ENCODE results near the gene UAP1L1.

DNA sequence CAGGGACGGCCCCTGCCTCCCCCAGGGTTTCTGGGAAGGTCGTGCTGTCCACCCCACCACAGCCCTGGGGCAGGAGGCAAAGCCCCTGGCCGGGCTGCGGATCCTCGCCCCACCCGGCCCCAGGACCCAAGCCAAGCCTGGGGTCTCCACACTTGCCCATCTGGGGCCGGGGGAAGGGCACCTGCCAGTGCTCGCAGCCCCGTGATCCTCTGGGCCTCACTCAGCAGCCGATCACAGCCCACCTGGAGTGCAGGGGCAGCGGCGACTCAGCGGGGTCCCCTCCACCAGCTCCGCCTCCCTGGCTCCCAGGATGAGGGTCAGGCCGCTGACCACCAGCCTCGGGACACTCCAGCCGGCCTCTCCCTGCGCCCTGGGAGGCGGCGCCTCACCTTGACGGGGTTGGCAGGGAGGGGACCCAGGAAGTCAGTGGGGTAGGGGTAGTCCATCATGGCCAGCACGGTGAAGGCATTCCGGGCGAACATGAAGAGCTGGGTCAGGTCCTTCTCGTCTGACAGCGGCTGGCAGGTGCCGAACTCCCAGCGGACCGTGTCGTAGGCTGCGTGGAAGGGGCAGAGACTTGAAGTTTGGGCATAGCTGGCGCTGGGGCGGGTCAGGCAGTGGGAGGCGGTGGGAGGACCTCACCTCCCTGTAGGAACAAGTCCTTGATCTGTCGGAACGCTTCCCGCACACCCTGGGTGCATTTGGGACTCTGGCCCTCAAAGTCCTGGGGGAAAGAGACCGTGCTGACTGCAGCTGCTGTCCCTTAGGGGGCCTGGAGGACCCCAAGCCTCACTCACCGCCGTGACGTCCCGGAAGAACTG is 35.5 kb downstream of the UAP1L1 start:
- no peak for TF ChIP-seq POLR2A (IDR thresholded peaks at IDR 0.05)
- TF ChIP-seq, protein P1, sequence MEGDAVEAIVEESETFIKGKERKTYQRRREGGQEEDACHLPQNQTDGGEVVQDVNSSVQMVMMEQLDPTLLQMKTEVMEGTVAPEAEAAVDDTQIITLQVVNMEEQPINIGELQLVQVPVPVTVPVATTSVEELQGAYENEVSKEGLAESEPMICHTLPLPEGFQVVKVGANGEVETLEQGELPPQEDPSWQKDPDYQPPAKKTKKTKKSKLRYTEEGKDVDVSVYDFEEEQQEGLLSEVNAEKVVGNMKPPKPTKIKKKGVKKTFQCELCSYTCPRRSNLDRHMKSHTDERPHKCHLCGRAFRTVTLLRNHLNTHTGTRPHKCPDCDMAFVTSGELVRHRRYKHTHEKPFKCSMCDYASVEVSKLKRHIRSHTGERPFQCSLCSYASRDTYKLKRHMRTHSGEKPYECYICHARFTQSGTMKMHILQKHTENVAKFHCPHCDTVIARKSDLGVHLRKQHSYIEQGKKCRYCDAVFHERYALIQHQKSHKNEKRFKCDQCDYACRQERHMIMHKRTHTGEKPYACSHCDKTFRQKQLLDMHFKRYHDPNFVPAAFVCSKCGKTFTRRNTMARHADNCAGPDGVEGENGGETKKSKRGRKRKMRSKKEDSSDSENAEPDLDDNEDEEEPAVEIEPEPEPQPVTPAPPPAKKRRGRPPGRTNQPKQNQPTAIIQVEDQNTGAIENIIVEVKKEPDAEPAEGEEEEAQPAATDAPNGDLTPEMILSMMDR (IDR thresholded peaks at IDR 0.05), result no peak

All from vagina (tissue), 2 donors.